ENCODE data around the gene RASGRP4.
"Not testable (repeated sequence)": the region's sequence is repeated elsewhere in the genome, so short reads cannot be mapped to it uniquely, and the experiment has no call there.

RASGRP4 gene

GRCh38 chr19:38425810-38426466 lies at the start of gene RASGRP4:
TSS of gene RASGRP4 (minus strand) at chr19:38426219. CDS start at chr19:38426091, 128 bp downstream.
- Mint-ChIP-seq H3K4me3 (peak within 1 kb of the TSS; percentile 61), H3K36me3 (no peaks in the 10 kb centered on the region), H3K9me3 (ENCODE audit: low read depth) (no peaks in the 10 kb centered on the region), H3K27me3 (peaks cover 6% of the 10 kb centered on the region), H3K4me1 (ENCODE audit: low read depth) (peaks cover 21% of the 10 kb centered on the region), H3K27ac (peak within 1 kb of the TSS; percentile 46)

GRCh38 chr19:38475176-38475575 lies 49.2 kb upstream of the RASGRP4 start:
- H3K4me3 Mint-ChIP-seq = no peak overlapping the region
- H3K27me3 Mint-ChIP-seq = no peaks in the 10 kb centered on the region
- no peaks in the 10 kb centered on the region for H3K4me1 Mint-ChIP-seq (ENCODE audit: low read depth)
- H3K9me3 Mint-ChIP-seq (ENCODE audit: low read depth) = no peaks in the 10 kb centered on the region
- no peaks in the 10 kb centered on the region for H3K36me3 Mint-ChIP-seq
- H3K27ac Mint-ChIP-seq = no peak overlapping the region

- no peaks in the 10 kb centered on the region for H3K4me1 Mint-ChIP-seq (ENCODE audit: low read depth)
These were observed 47.2 kb upstream of the RASGRP4 start for GRCh38 chr19:38473201-38473600.

GRCh38 chr19:38472725-38473124 lies 46.7 kb upstream of the RASGRP4 start:
- H3K4me3 Mint-ChIP-seq; H3K36me3 Mint-ChIP-seq; H3K4me1 Mint-ChIP-seq (ENCODE audit: low read depth); H3K9me3 Mint-ChIP-seq (ENCODE audit: low read depth); H3K27ac Mint-ChIP-seq; H3K27me3 Mint-ChIP-seq: not testable (repeated sequence)

More at GRCh38 chr19:38473201-38473600, 47.2 kb upstream of the RASGRP4 start:
- Mint-ChIP-seq H3K27me3 (peaks cover 2% of the 10 kb centered on the region), H3K27ac (no peak overlapping the region), H3K4me3 (no peak overlapping the region), H3K36me3 (no peaks in the 10 kb centered on the region), H3K9me3 (ENCODE audit: low read depth) (no peaks in the 10 kb centered on the region)

- H3K27me3 Mint-ChIP-seq = peaks cover 2% of the 10 kb centered on the region
- H3K4me1 Mint-ChIP-seq (ENCODE audit: low read depth) = no peaks in the 10 kb centered on the region
- H3K36me3 Mint-ChIP-seq = no peaks in the 10 kb centered on the region
- no peak overlapping the region for H3K27ac Mint-ChIP-seq
- no peaks in the 10 kb centered on the region for H3K9me3 Mint-ChIP-seq (ENCODE audit: low read depth)
- no peak overlapping the region for H3K4me3 Mint-ChIP-seq
These were observed 44.9 kb upstream of the RASGRP4 start for GRCh38 chr19:38470788-38471480.

- no peaks in the 10 kb centered on the region for H3K4me1 Mint-ChIP-seq (ENCODE audit: low read depth)
- no peaks in the 10 kb centered on the region for H3K9me3 Mint-ChIP-seq (ENCODE audit: low read depth)
- no peak overlapping the region for H3K4me3 Mint-ChIP-seq
- no peaks in the 10 kb centered on the region for H3K36me3 Mint-ChIP-seq
- no peak overlapping the region for H3K27ac Mint-ChIP-seq
- H3K27me3 Mint-ChIP-seq = peaks cover 4% of the 10 kb centered on the region
These were observed 43.1 kb upstream of the RASGRP4 start for GRCh38 chr19:38469151-38469550.

- no peaks in the 10 kb centered on the region for H3K9me3 Mint-ChIP-seq (ENCODE audit: low read depth)
- no peak overlapping the region for H3K27ac Mint-ChIP-seq
- no peaks in the 10 kb centered on the region for H3K4me1 Mint-ChIP-seq (ENCODE audit: low read depth)
- H3K27me3 Mint-ChIP-seq = peaks cover 4% of the 10 kb centered on the region
- H3K4me3 Mint-ChIP-seq = no peak overlapping the region
- H3K36me3 Mint-ChIP-seq = no peaks in the 10 kb centered on the region
These were observed 41.8 kb upstream of the RASGRP4 start for GRCh38 chr19:38467541-38468525.

- H3K4me3 Mint-ChIP-seq = no peak overlapping the region
- no peak overlapping the region for H3K27ac Mint-ChIP-seq
- peaks cover 7% of the 10 kb centered on the region for H3K27me3 Mint-ChIP-seq
- no peaks in the 10 kb centered on the region for H3K36me3 Mint-ChIP-seq
- no peaks in the 10 kb centered on the region for H3K4me1 Mint-ChIP-seq (ENCODE audit: low read depth)
- H3K9me3 Mint-ChIP-seq (ENCODE audit: low read depth) = no peaks in the 10 kb centered on the region
These were observed 40.0 kb upstream of the RASGRP4 start for GRCh38 chr19:38466050-38466449.

- peaks cover 12% of the 10 kb centered on the region for H3K27me3 Mint-ChIP-seq
These were observed 38.5 kb upstream of the RASGRP4 start for GRCh38 chr19:38464421-38465082.

GRCh38 chr19:38463365-38463764 lies 37.3 kb upstream of the RASGRP4 start:
- no peak overlapping the region for H3K4me3 Mint-ChIP-seq
- H3K27ac Mint-ChIP-seq = no peak overlapping the region
- H3K9me3 Mint-ChIP-seq (ENCODE audit: low read depth) = no peaks in the 10 kb centered on the region
- no peaks in the 10 kb centered on the region for H3K36me3 Mint-ChIP-seq
- no peaks in the 10 kb centered on the region for H3K4me1 Mint-ChIP-seq (ENCODE audit: low read depth)
- H3K27me3 Mint-ChIP-seq = peaks cover 12% of the 10 kb centered on the region

More at GRCh38 chr19:38464421-38465082, 38.5 kb upstream of the RASGRP4 start:
- H3K27ac Mint-ChIP-seq = no peak overlapping the region
- no peaks in the 10 kb centered on the region for H3K36me3 Mint-ChIP-seq
- no peak overlapping the region for H3K4me3 Mint-ChIP-seq
- no peaks in the 10 kb centered on the region for H3K4me1 Mint-ChIP-seq (ENCODE audit: low read depth)
- no peaks in the 10 kb centered on the region for H3K9me3 Mint-ChIP-seq (ENCODE audit: low read depth)

GRCh38 chr19:38458991-38459390 lies 33.0 kb upstream of the RASGRP4 start:
- H3K4me3 Mint-ChIP-seq = no peak overlapping the region

GRCh38 chr19:38457690-38458405 lies 31.8 kb upstream of the RASGRP4 start:
- no peak overlapping the region for H3K27ac Mint-ChIP-seq
- no peaks in the 10 kb centered on the region for H3K9me3 Mint-ChIP-seq (ENCODE audit: low read depth)
- peaks cover 10% of the 10 kb centered on the region for H3K27me3 Mint-ChIP-seq

More at GRCh38 chr19:38458991-38459390, 33.0 kb upstream of the RASGRP4 start:
- H3K9me3 Mint-ChIP-seq (ENCODE audit: low read depth) = no peaks in the 10 kb centered on the region
- peaks cover 10% of the 10 kb centered on the region for H3K27me3 Mint-ChIP-seq
- no peak overlapping the region for H3K27ac Mint-ChIP-seq
- H3K4me1 Mint-ChIP-seq (ENCODE audit: low read depth) = no peaks in the 10 kb centered on the region
- no peaks in the 10 kb centered on the region for H3K36me3 Mint-ChIP-seq

GRCh38 chr19:38457202-38457601 lies 31.2 kb upstream of the RASGRP4 start:
- no peaks in the 10 kb centered on the region for H3K4me1 Mint-ChIP-seq (ENCODE audit: low read depth)

More at GRCh38 chr19:38457690-38458405, 31.8 kb upstream of the RASGRP4 start:
- Mint-ChIP-seq H3K4me3 (no peak overlapping the region), H3K4me1 (ENCODE audit: low read depth) (no peaks in the 10 kb centered on the region), H3K36me3 (no peaks in the 10 kb centered on the region)

GRCh38 chr19:38455031-38455430 lies 29.0 kb upstream of the RASGRP4 start:
- Mint-ChIP-seq H3K27ac (no peak overlapping the region), H3K9me3 (ENCODE audit: low read depth) (no peaks in the 10 kb centered on the region), H3K4me3 (no peak overlapping the region), H3K4me1 (ENCODE audit: low read depth) (no peaks in the 10 kb centered on the region), H3K27me3 (peaks cover 6% of the 10 kb centered on the region), H3K36me3 (no peaks in the 10 kb centered on the region)

More at GRCh38 chr19:38457202-38457601, 31.2 kb upstream of the RASGRP4 start:
- H3K9me3 Mint-ChIP-seq (ENCODE audit: low read depth) = no peaks in the 10 kb centered on the region
- H3K4me3 Mint-ChIP-seq = no peak overlapping the region
- H3K27ac Mint-ChIP-seq = no peak overlapping the region
- peaks cover 7% of the 10 kb centered on the region for H3K27me3 Mint-ChIP-seq
- no peaks in the 10 kb centered on the region for H3K36me3 Mint-ChIP-seq

All from activated naive CD8-positive, alpha-beta T cell (primary cell).